Omental fat pad (tissue), 4 donors: ENCODE data around the gene PAX7. TPM values are rescaled to one million over a fixed set of nuclear protein-coding genes. Genes with fewer than 3 reads are reported as not detected.

Experiments
- ATAC-seq: fragments of 150-250 bp; one replicate; pipeline ENCODE4 v1.9.1; 2016; ENCODE audit warnings: mild to moderate bottlenecking, moderate library complexity; ENCODE audit not compliant: low FRiP score
- DNase-seq: peaks from one replicate; pipeline ENCODE4 v3.0.0-alpha.2; 2019; ENCODE audit warnings: low spot score
- CTCF ChIP-seq, 3 donors: fragments of 450-650 bp; IDR thresholded peaks; one replicate each; pipeline ENCODE4 v1.5.1; 2016 to 2017; ENCODE audit warnings: antibody characterized with exemption in 3 of 3, mild to moderate bottlenecking in 3 of 3, moderate library complexity in 2 of 3
- total RNA-seq, 4 donors: library from RNA; depleted of rRNA; stranded (reverse); fragments of >200 nt; gene quantifications; one replicate each; pipeline ENCODE4 v1.1.0, GENCODE V29; 2016

PAX7 gene
- total RNA-seq, 4 donors from 2014 or later: not detected

GRCh38 chr1:18642278-18643095 is 11.8 kb downstream of the PAX7 start:
- ATAC-seq (no peak), DNase-seq (no peak)
- TF ChIP-seq CTCF (IDR thresholded peaks at IDR 0.05): no peak

- TF ChIP-seq CTCF (IDR thresholded peaks at IDR 0.05): no peak
- ATAC-seq (no peak), DNase-seq (no peak)
These were observed 12.7 kb downstream of the PAX7 start for GRCh38 chr1:18643154-18644012.

- no peak for ATAC-seq
- no peak for TF ChIP-seq CTCF (IDR thresholded peaks at IDR 0.05)
- no peak for DNase-seq
These were observed 13.4 kb downstream of the PAX7 start for GRCh38 chr1:18644013-18644399.

DNA sequence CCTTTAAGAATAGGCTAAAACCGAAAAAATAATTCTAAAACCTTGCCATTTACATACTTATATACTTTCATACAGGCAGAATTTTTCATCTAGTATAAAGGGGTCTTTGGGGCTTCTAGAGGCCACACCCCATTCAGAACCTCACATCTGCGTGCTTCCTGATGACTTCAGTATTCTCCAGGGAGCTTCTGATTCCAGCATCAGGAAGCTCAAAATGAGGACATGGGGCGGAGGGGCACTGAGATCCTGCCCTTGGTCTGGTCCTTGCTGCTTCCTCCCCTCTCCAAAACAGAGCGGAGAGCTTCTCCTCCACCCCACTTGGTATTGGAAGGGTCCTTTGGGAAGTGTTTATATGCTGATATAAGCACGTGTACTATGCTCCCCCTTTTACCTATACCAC is 13.8 kb downstream of the PAX7 start:
- ATAC-seq (no peak), DNase-seq (no peak)
- no peak for TF ChIP-seq CTCF (IDR thresholded peaks at IDR 0.05)

DNA sequence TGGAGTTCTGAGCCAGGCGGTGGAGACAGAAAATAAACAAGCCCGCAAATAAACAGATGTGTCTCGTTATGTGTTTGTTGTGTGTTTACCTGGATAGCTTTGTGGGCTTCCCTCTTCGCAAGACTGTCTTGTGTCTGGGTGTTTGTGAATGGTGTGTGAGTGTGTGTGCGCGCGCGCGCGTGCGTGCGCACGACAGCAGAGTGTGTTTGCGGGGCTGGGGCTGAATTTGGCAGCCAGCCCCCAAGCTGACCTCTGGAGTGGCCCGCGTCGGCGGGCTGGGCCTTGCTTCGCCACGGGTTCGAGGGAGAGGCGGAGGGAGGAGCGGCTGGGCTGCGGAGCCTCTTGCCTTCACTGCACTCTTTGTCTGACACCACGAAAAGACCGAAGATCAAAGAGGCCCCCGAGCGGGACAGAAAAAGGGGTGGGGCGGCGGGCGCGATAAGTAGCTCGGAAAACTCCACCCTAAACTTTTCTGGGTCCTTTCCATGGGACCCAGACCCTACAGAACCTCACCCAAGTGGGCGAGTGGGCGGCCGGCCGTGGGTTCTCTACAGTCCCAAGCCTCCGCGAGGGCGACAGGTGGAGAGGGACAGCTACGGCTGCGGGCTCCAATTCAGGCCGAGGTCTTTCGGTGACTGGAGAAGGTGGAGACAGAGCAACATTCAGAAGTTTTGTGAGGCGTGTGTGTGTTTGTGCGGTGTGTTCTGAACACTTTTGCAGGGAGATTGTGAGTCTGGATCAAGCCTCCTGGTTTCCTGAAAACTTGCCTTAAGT is 14.5 kb downstream of the PAX7 start:
- TF ChIP-seq CTCF (IDR thresholded peaks at IDR 0.05): no peak
- no peak for DNase-seq

DNA sequence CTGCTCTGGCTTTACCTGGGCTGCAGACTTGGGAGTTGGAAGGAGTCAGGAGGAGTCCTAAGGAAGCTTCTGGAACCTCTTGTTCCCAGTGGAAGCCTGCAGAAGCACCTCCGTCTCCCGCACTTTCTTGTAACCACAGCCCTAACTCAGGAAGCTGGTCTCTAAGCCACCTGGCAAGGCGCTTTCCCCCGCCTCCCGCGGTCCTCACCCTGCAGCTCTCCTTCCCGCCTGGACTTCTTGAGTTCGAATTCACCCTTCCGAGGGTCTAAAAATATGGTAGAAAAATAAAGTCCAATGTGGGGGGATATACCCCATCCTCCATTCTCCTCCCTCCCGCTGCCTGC is 15.1 kb downstream of the PAX7 start:
- ATAC-seq (no peak), DNase-seq (no peak)
- no peak for TF ChIP-seq CTCF (IDR thresholded peaks at IDR 0.05)

More for the DNA sequence above, 14.5 kb downstream of the PAX7 start:
- no peak for ATAC-seq
